Endothelial cell of umbilical vein (primary cell): ENCODE results near the gene COMMD9. TPM values are rescaled to one million over a fixed set of nuclear protein-coding genes. Genes with fewer than 3 reads are reported as not detected.

Experiments
- BruUV-seq: library from RNA; stranded (reverse); fragments of 400-500 nt; replicated peaks from 2 replicates; lab custom pipeline; 2021; lab: Mats Ljungman, UMichigan
- CTCF ChIA-PET: fragments of 300-600, 350-600 bp; sonication (Branson Sonifier 250); formaldehyde crosslinking; loops from one replicate; lab custom pipeline; 2021; ENCODE audit warnings: antibody characterized with exemption, inconsistent platforms; lab: Charles Lee
- POLR2A ChIA-PET: fragments of 300-600, 350-600 bp; sonication (Branson Sonifier 250); formaldehyde crosslinking; loops from one replicate; lab custom pipeline; 2021; ENCODE audit warnings: antibody characterized with exemption, inconsistent platforms; lab: Charles Lee
- DNase-seq: peaks from one replicate; pipeline ENCODE4 v3.0.0-alpha.2; 2011; ENCODE audit warnings: low read depth, low spot score
- FAIRE-seq: peaks from 2 replicates; lab custom pipeline; 2011; peaks lifted over from hg19 to GRCh38; lab: Jason Lieb, UNC
- H2AFZ ChIP-seq: 2 replicates; pipeline ENCODE4 v1.6.0; 2012; ENCODE audit warnings: low read depth, low read length, control low read depth, inconsistent platforms
- H3K27ac ChIP-seq: 2 replicates; pipeline ENCODE4 v1.5.1; 2011; ENCODE audit warnings: low read depth, mild to moderate bottlenecking, control low read depth, low read length, moderate library complexity; ENCODE audit not compliant: insufficient read depth
- H3K27me3 ChIP-seq, 2 experiments: 2 replicates each; pipeline versions ENCODE4 v1.6.0 to v1.6.1; 2011; ENCODE audit warnings: low read length in 2 of 2, mixed read lengths in 1 of 2; ENCODE audit not compliant: control insufficient read depth in 2 of 2, insufficient read depth in 2 of 2
- H3K36me3 ChIP-seq, 2 experiments: 2 replicates in 1 of 2; 3 replicates in 1 of 2; pipeline ENCODE4 v1.5.1; 2011; ENCODE audit warnings: low read length in 2 of 2, mild to moderate bottlenecking in 1 of 2, moderate library complexity in 1 of 2; ENCODE audit not compliant: control insufficient read depth in 2 of 2, insufficient read depth in 2 of 2; ENCODE audit errors: extremely low read depth in 1 of 2
- H3K4me1 ChIP-seq: 3 replicates; pipeline ENCODE4 v1.5.1; 2011; ENCODE audit warnings: mild to moderate bottlenecking, low read length; ENCODE audit not compliant: control insufficient read depth, insufficient read depth; ENCODE audit errors: extremely low read depth
- H3K4me2 ChIP-seq: 2 replicates; pipeline ENCODE4 v1.6.1; 2011; ENCODE audit warnings: low read length, control low read depth, mixed read lengths; ENCODE audit not compliant: insufficient read depth
- H3K4me3 ChIP-seq, 3 experiments: fragments of 200-600 bp in 1 of 3; sonication (generic), shearing (Covaris generic) in 1 of 3; replicated peaks in 1 of 3; 2 replicates each; pipeline ENCODE4 v1.5.1; 2011 to 2016; ENCODE audit warnings: control low read depth in 3 of 3, low read length in 3 of 3, mild to moderate bottlenecking in 2 of 3, inconsistent platforms in 1 of 3, low read depth in 1 of 3, moderate library complexity in 1 of 3; ENCODE audit not compliant: insufficient read depth in 1 of 3
- H3K79me2 ChIP-seq: 2 replicates; pipeline ENCODE4 v1.6.0; 2012; ENCODE audit warnings: low read length, inconsistent platforms; ENCODE audit not compliant: control insufficient read depth, insufficient read depth
- H3K9ac ChIP-seq: replicated peaks from 2 replicates; pipeline ENCODE3; 2011; ENCODE audit warnings: low read length, control low read depth; ENCODE audit not compliant: insufficient read depth; ENCODE audit errors: extremely low read depth
- H3K9me1 ChIP-seq: replicated peaks from 3 replicates; pipeline ENCODE4 v1.6.0; 2011; ENCODE audit warnings: mild to moderate bottlenecking, low read length; ENCODE audit not compliant: control insufficient read depth, insufficient read depth; ENCODE audit errors: extremely low read depth
- H3K9me3 ChIP-seq: replicated peaks from 2 replicates; pipeline ENCODE4 v1.5.1; 2012; ENCODE audit warnings: low read length, inconsistent platforms; ENCODE audit not compliant: control insufficient read depth, insufficient read depth
- H4K20me1 ChIP-seq: replicated peaks from 2 replicates; pipeline ENCODE3; 2011; ENCODE audit warnings: mild to moderate bottlenecking, low read length; ENCODE audit not compliant: control insufficient read depth, insufficient read depth; ENCODE audit errors: extremely low read depth
- CTCF ChIP-seq, 2 donors: IDR thresholded peaks; 1 replicate in 1 of 2; 2 replicates in 1 of 2; pipeline ENCODE4 v1.5.1; 2011; ENCODE audit warnings: low read length in 2 of 2, mild to moderate bottlenecking in 2 of 2, moderate library complexity in 2 of 2, control low read depth in 1 of 2, inconsistent platforms in 1 of 2, low read depth in 1 of 2; ENCODE audit not compliant: insufficient read depth in 1 of 2; ENCODE audit errors: extremely low read depth in 1 of 2
- EZH2 ChIP-seq: IDR thresholded peaks from 2 replicates; pipeline ENCODE4 v1.6.1; 2012; ENCODE audit warnings: borderline replicate concordance, low read depth, mild to moderate bottlenecking, moderate library complexity, low read length, inconsistent platforms; ENCODE audit not compliant: severe bottlenecking
- FOS ChIP-seq: IDR thresholded peaks from 2 replicates; pipeline ENCODE4 v1.6.1; 2011; ENCODE audit warnings: mild to moderate bottlenecking, low read length, moderate library complexity, borderline replicate concordance; ENCODE audit not compliant: insufficient read depth
- GATA2 ChIP-seq: IDR thresholded peaks from 2 replicates; pipeline ENCODE4 v1.7.0; 2011; ENCODE audit warnings: low read depth, mild to moderate bottlenecking, moderate library complexity, mixed read lengths, low read length; ENCODE audit not compliant: insufficient read length, insufficient read depth
- JUN ChIP-seq: IDR thresholded peaks from 2 replicates; pipeline ENCODE4 v1.6.1; 2011; ENCODE audit warnings: borderline replicate concordance, low read depth; ENCODE audit not compliant: insufficient read length, insufficient read depth
- MAX ChIP-seq: IDR thresholded peaks from 2 replicates; pipeline ENCODE4 v1.6.1; 2011; ENCODE audit not compliant: insufficient read depth, insufficient read length
- MYC ChIP-seq: IDR thresholded peaks from one replicate; pipeline ENCODE4 v1.6.1; 2011; ENCODE audit warnings: mild to moderate bottlenecking, low read depth, low read length
- POLR2A ChIP-seq: IDR thresholded peaks from 2 replicates; pipeline ENCODE4 v1.6.1; 2012; ENCODE audit warnings: low read depth, mild to moderate bottlenecking, control low read depth, low read length
- POLR2AphosphoS5 ChIP-seq: IDR thresholded peaks from 2 replicates; pipeline ENCODE4 v1.6.1; 2012; ENCODE audit warnings: low read depth, mild to moderate bottlenecking, control low read depth, low read length, moderate library complexity; ENCODE audit not compliant: insufficient read depth
- dilution Hi-C: fragments of 300-500 bp; cut with MboI; formaldehyde crosslinking; loops from one replicate; pipeline ENCODE4 v1.15.0; 2019; ENCODE audit warnings: low sequenced_read_pairs; ENCODE audit not compliant: extremely low pct_ligation_motif_present
- intact Hi-C: fragments of 100-400 bp; cut with micrococcal nuclease; formaldehyde crosslinking; loops from one replicate; pipeline ENCODE4 v1.10.0; 2022
- polyA plus RNA-seq, 4 experiments: library from polyadenylated mRNA; depleted of rRNA in 3 of 4; stranded (reverse) in 3 of 4; unstranded in 1 of 4; fragments of >200 nt; gene quantifications; 2 replicates each; pipeline versions ENCODE4 v1.2.1 to v1.2.3, GENCODE V29; 2011 to 2012; ENCODE audit warnings: missing spikeins in 1 of 4
- total RNA-seq: library from RNA; stranded (reverse); gene quantifications from 2 replicates; pipeline ENCODE4 v1.2.3, GENCODE V29; 2021

Gene COMMD9
- total and polyA plus RNA-seq, 2 donors (not counting 3 experiments of a cell fraction or from before 2014, with no cell fraction given) = 65.1 to 78.9 TPM

GRCh38 chr11:36227044-36227443 lies 62.2 kb downstream of the COMMD9 start:
- H3K9ac ChIP-seq = no peak overlapping the region
- H3K36me3 ChIP-seq = peaks cover 0 to 2% of the 10 kb centered on the region in 2 experiments
- intact Hi-C loops (no loop called here), dilution Hi-C loops (no loop called here)
- FAIRE-seq (no peak), DNase-seq (no peak)
- CTCF ChIA-PET = no interaction called here
- POLR2A ChIA-PET = no interaction called here
- TF ChIP-seq FOS (no peak), GATA2 (no peak), JUN (no peak), POLR2AphosphoS5 (no peak), CTCF (IDR thresholded peaks at IDR 0.05; ENCODE audit: extremely low read depth in 1 of 2, insufficient read depth in 1 of 2, low read depth in 1 of 2, low read length in 2 of 2) (no peak), MYC (no peak), POLR2A (no peak), EZH2 (no peak), MAX (no peak)
- no peaks in the 10 kb centered on the region for H3K27me3 ChIP-seq
- H3K4me2 ChIP-seq = no peak overlapping the region
- no peak overlapping the region for H3K27ac ChIP-seq
- no peak overlapping the region for H2AFZ ChIP-seq
- peaks cover 13% of the 10 kb centered on the region for H3K4me1 ChIP-seq
- H4K20me1 ChIP-seq = no peaks in the 10 kb centered on the region
- no peaks in the 10 kb centered on the region for H3K9me1 ChIP-seq
- no peaks in the 10 kb centered on the region for H3K9me3 ChIP-seq
- no TSS peak for BruUV-seq
- H3K4me3 ChIP-seq = no peak overlapping the region
- no peaks in the 10 kb centered on the region for H3K79me2 ChIP-seq
